Fibroblast of peridontal ligament (primary cell): ENCODE measurements around the gene KIF3B.
"Not testable (repeated sequence)": the region's sequence is repeated elsewhere in the genome, so short reads cannot be mapped to it uniquely, and the experiment has no call there.

Experiments used
- DNase-seq: peaks from one replicate; pipeline ENCODE4 v3.0.0-alpha.2; 2010; ENCODE audit errors: extremely low read depth

KIF3B gene

DNA sequence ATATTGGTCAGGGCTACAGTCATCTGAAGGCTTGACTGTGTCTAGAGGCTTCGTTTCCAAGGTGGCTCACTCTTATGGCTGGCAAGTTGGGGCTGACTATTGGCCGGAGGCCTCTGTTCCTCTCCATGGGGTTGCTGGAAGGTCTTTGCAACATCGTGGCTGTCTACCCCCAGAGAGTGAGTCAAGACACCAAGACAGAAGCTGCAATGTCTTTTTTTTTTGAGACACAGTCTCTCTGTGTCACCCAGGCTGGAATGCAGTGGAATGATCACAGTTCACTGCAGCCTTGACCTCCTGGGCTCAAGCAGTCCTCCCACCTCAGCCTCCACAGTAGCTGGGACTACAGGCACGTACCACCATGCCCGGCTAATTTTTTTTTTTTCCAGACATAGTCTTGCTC is 29.4 kb upstream of the KIF3B start:
- no peak for DNase-seq

DNA sequence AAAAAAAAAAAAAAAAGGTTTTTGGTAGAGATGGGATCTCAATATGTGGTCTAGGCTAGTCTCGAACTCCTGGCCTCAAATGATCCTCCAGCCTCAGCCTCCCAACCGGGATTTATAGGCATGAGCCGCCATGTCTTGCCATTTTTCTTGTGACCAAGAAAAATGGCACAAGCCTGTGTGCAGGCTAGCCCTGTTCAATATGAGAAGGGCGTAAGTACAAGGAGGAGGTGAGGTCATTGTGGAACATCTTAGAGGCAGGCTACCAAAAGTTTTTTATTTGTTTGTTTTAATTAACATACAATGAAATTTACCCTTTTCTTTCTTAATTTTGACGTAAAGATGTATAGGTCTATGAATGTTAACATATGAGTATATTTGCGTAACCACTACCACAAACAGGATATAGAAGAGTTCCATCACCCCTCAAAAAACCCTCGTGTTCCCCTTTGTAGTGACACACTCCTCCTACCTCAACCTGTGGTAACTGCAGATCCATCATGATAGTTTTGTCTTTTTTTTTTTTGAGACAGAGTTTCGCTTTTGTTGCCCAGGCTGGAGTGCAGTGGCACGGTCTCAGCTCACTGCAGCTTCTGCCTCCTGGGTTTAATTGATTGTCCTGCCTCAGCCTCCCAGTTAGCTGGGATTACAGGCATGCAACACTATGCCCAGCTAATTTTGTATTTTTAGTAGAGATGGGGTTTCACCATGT is 28.3 kb upstream of the KIF3B start:
- no peak for DNase-seq

DNA sequence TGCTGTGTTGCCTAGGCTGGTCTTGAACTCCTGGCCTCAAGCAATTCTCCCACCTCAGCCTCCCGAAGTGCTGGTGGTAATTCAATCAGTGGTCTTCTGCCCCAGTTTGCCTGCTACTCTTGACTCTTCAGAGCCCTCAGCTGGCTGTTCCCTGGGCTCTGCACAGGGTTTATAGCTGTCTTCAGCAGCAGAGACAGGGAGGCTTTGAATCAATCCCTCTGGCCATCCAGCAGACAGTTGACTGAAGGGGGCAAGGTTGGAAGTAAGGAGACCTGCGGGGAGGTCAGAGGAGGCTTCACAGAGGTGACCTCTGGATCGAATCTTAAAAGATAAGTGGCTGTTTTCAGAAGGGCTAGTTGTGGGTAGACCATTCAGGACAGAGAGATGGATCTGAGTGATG is 26.0 kb upstream of the KIF3B start:
- no peak for DNase-seq

DNA sequence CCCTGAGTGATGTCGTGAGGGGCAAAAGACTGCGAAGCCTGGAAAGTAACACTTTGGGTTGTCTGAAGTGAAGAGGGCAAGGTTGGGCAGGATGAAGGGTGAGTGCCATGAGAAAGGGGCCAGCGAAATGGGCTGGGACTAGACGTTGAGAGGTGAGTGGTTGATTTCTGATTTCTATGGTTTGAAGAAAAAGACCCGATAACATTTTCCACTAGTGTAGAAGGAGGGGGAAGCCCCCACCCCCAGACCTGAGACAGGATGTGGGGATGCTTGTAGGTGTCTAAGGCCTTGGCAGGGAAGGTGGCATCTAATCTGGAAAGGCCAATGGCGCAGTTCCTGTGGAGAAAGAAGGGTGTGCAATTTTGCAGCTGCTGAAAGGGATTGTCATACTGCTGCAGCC is 25.3 kb upstream of the KIF3B start:
- no peak for DNase-seq

DNA sequence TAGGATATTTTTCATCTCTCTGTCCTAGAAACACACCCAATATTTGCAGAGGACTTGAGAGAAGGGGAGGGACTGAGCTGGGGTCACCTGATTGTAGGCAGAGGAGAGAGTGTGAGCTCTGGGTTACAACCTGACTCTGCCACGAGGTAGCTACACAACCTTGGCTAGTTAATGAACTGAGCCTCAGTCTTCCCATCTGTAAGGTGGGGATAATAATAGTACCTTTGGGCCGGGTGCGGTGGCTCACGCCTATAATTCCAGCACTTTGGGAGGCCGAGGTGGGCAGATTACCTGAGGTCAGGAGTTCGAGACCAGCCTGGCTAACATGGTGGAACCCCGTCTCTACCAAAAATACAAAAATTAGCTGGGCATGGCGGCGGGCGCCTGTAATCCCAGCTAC is 16.5 kb upstream of the KIF3B start:
- DNase-seq, result not testable (repeated sequence)

DNA sequence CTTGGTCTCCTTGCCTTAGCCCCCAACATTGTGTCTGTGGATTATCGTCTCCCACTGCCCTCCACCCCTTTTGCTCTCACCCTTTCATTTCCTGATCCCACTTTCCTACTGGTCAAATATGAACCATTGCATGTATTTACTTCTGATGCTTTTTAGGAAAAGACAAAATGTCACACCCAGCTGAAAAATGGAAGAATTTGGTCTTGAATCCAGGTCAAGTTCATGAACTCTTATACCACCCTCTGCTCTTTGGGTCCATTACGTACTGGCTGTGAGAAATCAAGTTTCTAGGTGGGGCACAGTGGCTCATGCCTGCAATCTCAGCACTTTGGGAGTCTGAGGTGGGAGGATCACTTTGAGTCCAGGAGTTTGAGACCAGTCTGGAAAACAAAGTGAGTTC is 15.8 kb upstream of the KIF3B start:
- DNase-seq, result no peak

DNA sequence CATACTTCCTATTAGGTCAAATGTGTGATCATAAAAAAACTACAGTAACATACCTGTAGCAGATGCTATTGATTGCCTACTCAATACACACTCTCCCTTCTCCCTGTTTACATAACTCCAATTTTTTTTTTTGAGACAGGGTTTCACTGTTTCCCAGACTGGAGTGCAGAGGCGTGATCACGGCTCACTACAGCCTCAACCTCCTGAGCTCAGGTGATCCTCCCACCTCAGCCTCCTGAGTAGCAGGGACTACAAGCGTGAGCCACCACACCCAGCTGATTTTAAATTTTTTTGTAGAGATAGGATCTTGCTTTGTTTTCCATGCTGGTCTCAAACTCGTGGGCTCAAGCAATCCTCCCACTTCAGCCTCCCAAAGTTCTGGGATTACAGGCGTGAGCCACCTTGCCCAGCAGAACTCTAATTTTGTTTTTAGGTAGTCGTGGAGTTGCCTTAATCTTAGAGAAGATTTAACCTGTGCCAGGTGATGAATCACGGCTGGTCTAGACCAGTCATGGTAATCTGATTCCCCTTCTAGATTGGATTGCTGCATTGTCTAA is 14.0 kb upstream of the KIF3B start:
- no peak for DNase-seq

DNA sequence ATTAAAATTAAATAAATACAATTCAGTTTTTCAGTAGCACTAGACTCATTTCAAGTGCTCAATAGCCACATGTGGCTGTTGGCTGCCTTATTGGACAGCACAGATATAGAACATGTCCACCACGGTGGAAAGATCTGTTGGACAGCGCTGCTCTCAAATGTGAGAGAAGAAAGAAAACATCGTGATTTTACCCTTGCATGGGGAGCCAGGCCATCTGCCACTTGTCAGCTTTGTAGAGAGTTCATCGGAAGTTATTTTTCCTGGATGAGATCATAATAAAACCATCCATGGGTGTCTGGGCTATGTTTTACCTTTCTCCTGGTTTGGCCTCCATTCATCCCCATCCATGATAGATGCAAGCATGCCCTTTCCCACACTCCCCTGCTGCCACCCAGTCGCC is 5.8 kb upstream of the KIF3B start:
- no peak for DNase-seq

DNA sequence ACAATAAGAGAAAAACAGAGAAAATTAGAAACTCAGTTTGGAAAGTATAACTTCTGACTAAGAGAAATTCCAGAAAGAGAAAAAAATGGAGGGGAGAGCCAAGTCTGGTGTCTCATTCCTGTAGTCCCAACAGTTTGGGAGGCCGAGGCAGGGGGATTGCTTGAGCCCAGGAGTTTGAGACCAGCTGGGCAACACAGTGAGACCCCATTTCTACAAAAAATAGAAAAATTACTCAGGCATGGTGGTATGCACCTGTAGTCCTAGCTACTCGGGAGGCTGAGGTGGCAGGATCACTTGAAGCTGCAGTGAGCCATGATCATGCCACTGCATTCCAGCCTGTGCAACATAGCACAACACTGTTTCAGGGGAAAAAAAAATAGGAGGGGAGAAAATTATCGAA is 3.1 kb upstream of the KIF3B start:
- DNase-seq, result no peak

DNA sequence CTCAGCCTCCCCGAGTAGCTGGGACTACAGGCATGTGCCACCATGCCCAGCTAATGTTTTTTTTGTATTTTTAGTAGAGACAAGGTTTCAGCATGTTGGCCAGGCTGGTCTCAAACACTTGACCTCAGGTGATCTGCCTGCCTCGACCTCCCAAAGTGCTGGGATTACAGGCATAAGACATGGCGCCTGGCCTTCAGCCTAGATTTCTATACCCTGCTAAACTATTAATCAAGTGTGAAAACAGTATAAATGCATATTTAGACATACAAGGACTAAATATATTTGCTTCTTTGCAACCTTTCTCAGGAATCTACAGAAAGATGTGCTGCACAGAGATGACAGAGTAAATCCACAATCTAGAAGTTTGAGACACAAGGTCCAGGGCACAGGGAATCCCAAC is 2.3 kb upstream of the KIF3B start:
- DNase-seq, result not testable (repeated sequence)

DNA sequence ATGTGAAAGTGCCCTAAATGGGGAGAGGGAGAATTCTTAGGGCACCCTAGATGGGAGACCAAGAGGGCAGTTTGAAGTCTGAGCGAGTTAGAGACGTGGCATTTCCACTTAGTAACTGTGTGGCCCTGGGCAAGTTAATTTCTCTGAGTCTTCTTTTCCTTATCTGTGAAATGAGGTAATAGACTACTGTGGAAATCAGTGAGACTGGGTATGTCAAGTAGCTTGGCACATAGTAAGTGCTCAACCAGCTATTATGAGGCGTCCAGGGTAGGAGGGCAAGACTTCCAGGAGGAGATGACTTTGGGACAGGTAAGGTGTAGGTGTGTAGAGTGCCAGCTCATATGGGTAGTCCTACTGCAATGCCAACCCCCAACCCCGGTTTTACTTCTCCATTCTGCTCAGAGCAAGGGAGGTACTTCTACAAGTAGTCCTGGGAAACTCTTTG is 770 bp downstream of the KIF3B start:
- no peak for DNase-seq

DNA sequence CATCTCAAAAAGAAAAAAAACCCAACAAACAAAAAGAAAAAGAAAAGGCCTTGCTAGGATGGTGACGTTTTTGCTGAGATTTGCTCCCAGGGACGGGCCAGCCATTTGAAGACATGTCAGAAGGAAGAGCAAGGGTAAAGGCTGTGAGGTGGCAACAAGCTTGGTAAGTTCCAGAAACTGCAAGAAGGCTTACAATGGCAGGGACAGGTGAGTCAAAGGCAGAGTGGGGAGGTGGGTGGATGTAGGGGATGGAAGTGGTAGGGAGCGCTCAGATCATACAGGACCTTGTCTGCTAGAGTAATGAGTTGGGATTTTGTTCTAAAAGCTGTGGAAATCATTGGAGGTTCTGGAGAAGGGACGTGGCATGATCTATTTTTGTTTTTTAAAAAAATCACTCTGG is 4.3 kb downstream of the KIF3B start:
- DNase-seq, result no peak

DNA sequence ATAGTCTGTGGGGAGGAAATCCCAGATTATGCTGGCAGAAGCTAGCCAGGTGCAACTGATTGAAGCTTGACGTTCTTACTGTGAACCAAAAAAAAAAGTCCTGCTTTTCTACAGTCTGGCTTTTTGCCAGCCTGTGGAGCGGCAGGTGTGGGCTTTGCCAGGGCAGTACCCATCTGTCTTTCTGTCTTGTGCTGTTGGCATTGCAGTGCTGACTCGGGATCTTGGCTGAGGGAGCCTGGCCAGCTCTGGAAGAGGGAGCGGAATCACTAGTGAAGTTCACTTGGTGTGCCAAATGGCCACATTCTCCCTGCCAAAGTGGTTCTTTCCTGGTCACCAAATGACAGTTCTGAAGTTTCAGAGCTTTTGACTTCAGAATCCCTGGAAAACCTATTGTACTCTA is 5.0 kb downstream of the KIF3B start:
- no peak for DNase-seq

DNA sequence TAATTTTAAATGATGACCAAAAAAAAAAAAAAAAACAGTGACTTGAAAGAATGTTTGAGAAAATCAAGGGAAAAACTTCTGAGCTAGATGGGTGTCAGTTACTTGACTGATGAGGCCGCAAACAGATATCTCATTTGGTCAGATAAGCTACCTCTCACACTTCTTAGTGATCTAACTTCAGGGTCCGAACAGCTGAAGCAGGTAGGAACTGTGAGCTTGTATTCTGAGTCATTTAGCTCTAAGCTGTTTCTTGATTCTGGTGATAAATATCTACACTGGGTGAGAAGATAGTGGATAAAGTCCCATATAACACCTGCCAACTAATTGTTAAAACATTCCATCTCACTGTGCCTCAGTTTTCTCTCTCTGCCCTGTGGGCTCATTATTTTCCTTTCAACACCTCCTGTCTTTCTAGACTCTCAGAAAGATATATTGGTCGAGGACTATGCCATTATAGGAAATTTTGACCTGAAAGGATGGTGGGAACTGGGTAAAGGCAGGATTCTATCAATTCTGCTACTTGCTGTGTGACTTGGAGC is 7.7 kb downstream of the KIF3B start:
- DNase-seq, result no peak

DNA sequence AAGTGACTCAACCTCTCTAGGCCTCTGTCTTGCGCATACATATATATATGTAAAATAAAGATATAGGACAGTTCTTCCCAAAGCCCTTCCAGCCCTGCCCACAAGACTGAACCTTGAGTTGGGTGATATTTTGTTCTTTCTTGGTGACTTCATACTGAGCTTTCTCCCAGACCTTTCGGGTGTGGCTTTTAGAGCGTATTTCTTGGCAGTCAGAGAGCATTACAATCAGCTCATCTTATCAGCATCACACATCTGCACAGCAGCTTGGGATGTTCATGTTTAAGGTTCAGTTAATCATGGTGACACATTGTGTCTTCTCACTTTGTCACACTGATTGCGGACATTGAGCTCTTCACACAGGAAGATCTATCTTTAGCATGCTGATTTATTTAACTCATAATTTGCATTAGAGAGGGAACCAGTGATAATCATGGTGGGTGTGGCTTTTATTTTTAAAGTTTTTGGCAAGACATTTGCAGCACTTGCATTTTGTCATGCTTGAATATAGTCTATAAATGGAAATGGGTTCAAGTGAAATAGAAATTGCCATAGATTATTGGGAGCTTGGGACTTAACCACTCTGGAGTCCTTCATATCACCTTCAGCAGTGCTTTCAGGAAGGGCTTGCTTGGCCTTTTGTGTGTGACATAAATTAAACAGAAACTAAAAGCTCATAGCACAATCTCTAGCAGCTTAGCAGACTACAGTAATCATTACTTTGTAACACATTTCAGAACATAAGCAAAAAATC is 8.3 kb downstream of the KIF3B start:
- peak; percentile 20 for DNase-seq

DNA sequence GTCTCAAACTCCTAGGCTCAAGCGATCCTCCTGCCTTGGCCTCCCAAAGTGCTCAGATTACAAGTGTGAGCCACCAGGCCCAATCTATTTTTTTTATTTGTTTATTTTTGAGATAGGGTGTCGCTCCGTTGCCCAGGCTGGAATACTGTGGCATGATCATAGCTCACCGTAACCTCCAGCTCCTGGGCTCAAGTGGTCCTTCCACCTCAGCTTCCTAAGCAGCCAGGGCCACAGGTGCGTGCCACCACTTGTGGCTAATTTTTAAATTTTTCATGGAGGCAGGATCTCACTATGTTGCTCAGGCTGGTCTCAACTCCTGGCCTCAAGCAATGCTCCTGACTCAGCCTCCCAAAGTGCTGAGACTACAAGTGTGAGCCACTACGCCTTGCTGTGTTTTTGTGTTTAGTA is 9.8 kb downstream of the KIF3B start:
- DNase-seq, result no peak

DNA sequence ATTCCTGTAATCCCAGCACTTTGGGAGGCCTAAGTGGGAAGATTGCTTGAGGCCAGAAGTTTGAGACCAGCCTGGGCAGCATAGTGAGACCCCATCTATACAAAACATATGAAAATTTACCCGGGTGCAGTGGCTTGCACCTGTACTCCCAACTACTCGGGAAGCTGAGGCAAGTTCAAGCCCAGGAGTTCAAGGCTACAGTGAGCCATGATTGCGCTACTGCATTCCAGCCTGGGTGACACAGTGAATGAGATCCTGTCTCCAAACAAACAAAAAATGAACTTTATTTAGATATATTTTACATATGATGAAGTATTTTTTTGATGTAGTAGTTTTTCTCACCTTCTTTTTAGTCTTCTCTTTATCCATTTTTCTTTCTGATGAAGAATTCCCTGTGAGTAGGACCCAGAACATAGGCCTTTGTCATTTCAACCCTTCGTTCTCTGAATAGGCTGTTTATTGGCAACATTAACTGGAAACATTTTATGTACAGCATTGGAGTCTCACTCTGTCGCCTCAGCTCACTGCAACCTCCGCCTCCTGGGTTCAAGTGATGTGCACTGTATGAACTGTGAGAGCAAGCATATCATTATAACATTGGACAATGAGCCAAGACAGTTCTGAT is 10.9 kb downstream of the KIF3B start:
- no peak for DNase-seq

DNA sequence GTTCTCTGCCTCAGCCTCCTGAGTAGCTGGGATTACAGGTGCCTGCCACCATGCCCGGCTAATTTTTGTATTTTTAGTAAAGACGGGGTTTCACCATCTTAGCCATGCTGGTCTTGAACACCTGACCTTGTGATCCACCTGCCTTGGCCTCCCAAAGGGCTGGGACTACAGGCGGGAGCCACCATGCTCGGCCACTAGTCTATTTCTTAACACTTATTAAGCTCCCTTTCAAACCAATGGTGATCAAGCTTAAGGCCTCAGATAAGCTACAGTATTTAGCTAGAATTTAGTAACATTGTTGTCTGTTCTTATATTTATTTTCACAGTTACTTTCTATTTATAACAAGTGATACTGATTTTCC is 11.8 kb downstream of the KIF3B start:
- not testable (repeated sequence) for DNase-seq

DNA sequence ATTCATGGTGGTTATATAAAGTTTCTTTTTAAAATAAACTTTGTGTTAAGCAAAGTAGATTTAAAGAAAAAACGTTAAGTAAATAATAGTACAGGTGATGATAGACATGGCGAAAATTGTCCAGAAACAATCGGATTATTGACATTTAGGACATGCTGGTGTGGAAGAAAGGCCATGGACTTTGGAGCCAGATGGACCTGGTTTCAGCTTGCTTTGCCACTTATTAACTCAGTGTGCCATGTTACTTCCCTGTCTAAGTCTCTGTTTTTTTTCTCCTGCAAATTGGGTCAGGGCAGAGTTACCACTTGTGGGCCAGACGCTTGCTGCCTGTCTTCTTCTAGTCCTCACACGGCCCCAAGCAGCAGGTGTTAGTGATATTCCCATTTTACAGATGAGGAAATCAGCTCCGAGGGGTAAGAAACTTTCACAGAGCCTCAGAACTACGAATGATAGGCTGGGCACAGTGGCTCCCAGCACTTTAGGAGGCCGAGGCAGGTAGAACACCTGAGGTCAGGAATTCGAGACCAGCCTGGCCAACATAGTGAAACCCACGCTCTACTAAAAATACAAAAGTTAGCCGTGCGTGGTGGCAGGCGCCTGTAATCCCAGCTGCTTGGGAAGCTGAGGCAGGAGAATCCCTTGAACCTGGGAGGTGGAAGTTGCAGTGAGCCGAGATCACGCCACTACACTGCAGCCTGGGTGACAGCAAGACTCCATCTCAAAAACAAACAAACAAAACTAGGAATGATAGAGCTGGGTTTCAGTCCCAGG is 12.4 kb downstream of the KIF3B start:
- no peak for DNase-seq

DNA sequence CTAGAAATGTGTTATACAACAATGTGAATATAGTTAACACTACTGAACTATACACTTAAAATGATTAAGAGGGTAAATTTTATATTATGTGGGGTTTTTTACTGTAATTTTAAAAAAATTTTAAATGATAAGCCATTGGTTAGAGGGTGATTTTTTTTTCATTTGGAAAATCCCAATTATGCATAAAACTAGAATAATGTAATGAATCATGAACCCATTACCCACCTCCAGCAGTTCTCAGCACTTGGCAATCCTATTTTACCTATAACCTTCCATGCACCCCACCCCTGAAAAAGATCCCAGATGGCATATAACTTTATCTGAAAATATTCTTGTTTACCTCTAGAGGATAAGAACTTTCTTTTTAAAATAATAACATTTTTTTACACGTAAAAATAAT is 13.7 kb downstream of the KIF3B start:
- DNase-seq, result no peak

DNA sequence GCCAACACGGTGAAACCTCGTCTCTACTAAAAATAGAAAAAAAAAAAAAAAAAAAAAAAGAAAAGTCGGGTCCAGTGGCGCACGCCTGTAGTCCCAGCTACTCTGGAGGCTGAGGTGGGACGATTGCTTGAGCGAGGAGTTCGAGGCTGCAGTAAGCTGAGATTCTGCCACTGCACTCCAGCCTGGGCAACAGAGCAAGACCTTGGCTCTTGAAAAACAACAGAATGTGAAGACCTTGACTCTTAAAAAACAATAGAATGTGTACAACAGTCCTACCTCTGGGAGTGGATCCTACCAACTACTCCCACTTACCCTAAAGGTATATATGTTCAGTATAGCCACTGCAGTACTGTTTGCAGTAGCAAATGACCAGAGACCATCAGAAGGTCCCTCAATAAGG is 15.1 kb downstream of the KIF3B start:
- DNase-seq, result no peak

DNA sequence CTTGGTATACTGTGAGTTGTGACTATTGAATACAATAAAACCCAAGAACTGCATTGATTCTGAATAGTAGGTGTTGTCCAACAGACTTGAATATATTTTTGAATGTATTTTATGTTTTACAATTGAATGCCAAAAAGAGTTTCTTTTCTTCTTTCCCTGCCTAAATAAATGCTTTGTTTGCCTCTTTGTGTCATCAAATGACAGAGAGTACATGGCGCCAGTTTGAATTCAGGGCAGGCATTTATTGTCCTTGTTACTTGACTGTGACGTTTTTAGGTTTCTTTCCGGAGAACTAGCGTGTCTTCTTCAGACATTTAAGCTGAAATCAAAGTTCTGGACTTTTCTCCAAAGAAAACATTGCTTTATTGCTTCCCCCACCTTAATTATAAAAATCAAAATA is 16.6 kb downstream of the KIF3B start:
- DNase-seq, result no peak
